GM21825 (cell line): ENCODE measurements around the gene MXI1.
"Not testable (repeated sequence)": the region's sequence is repeated elsewhere in the genome, so short reads cannot be mapped to it uniquely, and the experiment has no call there.

Source experiments
- ATAC-seq: cut with Tn5 transposase; IDR thresholded peaks from one replicate; pipeline ENCODE4 v1.9.1; 2021; ENCODE audit warnings: mild to moderate bottlenecking, moderate library complexity; ENCODE audit not compliant: unreplicated experiment

Gene MXI1

GRCh38 chr10:110181451-110181850 lies 26.0 kb upstream of the MXI1 start:
- ATAC-seq: no peak

- no peak for ATAC-seq
Measured at GRCh38 chr10:110181911-110182310, 25.5 kb upstream of the MXI1 start.

- ATAC-seq: no peak
Measured at GRCh38 chr10:110184398-110184797, 23.0 kb upstream of the MXI1 start.

- not testable (repeated sequence) for ATAC-seq
Measured at GRCh38 chr10:110185646-110186182, 21.7 kb upstream of the MXI1 start.

- ATAC-seq: no peak
Measured at GRCh38 chr10:110190170-110190569, 17.2 kb upstream of the MXI1 start.

- no peak for ATAC-seq
Measured at GRCh38 chr10:110192552-110192951, 14.9 kb upstream of the MXI1 start.

- ATAC-seq: no peak
Measured at GRCh38 chr10:110200503-110200902, 6.9 kb upstream of the MXI1 start.

- not testable (repeated sequence) for ATAC-seq
Measured at GRCh38 chr10:110201046-110201445, 6.4 kb upstream of the MXI1 start.

- ATAC-seq: no peak
Measured at GRCh38 chr10:110203500-110204455, 3.6 kb upstream of the MXI1 start.

GRCh38 chr10:110205051-110205675 lies 2.2 kb upstream of the MXI1 start:
- ATAC-seq: no peak

GRCh38 chr10:110207805-110208613 lies 604 bp downstream of the MXI1 start:
- ATAC-seq: no peak

- no peak for ATAC-seq
Measured at GRCh38 chr10:110208614-110209453, 1.4 kb downstream of the MXI1 start.

- no peak for ATAC-seq
Measured at GRCh38 chr10:110209454-110209925, 2.1 kb downstream of the MXI1 start.

GRCh38 chr10:110209926-110210673 lies 2.7 kb downstream of the MXI1 start:
- ATAC-seq: no peak

- ATAC-seq: peak; percentile 66
Measured at GRCh38 chr10:110210674-110211464, 3.5 kb downstream of the MXI1 start.

- ATAC-seq: no peak
Measured at GRCh38 chr10:110211465-110211843, 4.0 kb downstream of the MXI1 start.

- no peak for ATAC-seq
Measured at GRCh38 chr10:110212119-110213006, 5.0 kb downstream of the MXI1 start.
